ENCODE results near the gene KIAA0825. TPM values are rescaled to one million over a fixed set of nuclear protein-coding genes. Genes with fewer than 3 reads are reported as not detected.
"Not testable (repeated sequence)": the region's sequence is repeated elsewhere in the genome, so short reads cannot be mapped to it uniquely, and the experiment has no call there.

Gene KIAA0825
- total RNA-seq, 4 donors from 2014 or later: 0.60 to 2.5 (median 1.6) TPM

GRCh38 chr5:94130077-94130476 lies 488.3 kb downstream of the KIAA0825 start:
- no peak for ATAC-seq
- H3K27me3 ChIP-seq: no peaks in the 10 kb centered on the region
- no peak overlapping the region for H3K27ac ChIP-seq
- DNase-seq: no peak
- H3K4me3 ChIP-seq: no peak overlapping the region
- H3K9me3 ChIP-seq: no peaks in the 10 kb centered on the region
- no peaks in the 10 kb centered on the region for H3K36me3 ChIP-seq
- TF ChIP-seq POLR2A (IDR thresholded peaks at IDR 0.05) (no peak), CTCF (IDR thresholded peaks at IDR 0.05 in 4 of 5, conservative IDR thresholded peaks at IDR 0.05 in 1 of 5) (no peak)
- intact Hi-C loops (cut with DNase I; ENCODE audit: low total_unique reads): no loop called here
- in situ Hi-C loops (cut with MboI; ENCODE audit: low sequenced_read_pairs in 4 of 4): no loop called here
- no peaks in the 10 kb centered on the region for H3K4me1 ChIP-seq

GRCh38 chr5:94125107-94125506 lies 493.3 kb downstream of the KIAA0825 start:
- no peaks in the 10 kb centered on the region for H3K4me1 ChIP-seq
- in situ Hi-C loops (cut with MboI; ENCODE audit: low sequenced_read_pairs in 4 of 4): no loop called here
- H3K4me3 ChIP-seq: no peak overlapping the region
- H3K36me3 ChIP-seq: no peaks in the 10 kb centered on the region
- H3K27ac ChIP-seq: no peak overlapping the region
- no peaks in the 10 kb centered on the region for H3K9me3 ChIP-seq
- DNase-seq: no peak
- no peak for TF ChIP-seq POLR2A (IDR thresholded peaks at IDR 0.05)
- TF ChIP-seq CTCF (IDR thresholded peaks at IDR 0.05 in 4 of 5, conservative IDR thresholded peaks at IDR 0.05 in 1 of 5): no peak
- intact Hi-C loops (cut with DNase I; ENCODE audit: low total_unique reads): no loop called here
- H3K27me3 ChIP-seq: no peaks in the 10 kb centered on the region
- no peak for ATAC-seq

DNA sequence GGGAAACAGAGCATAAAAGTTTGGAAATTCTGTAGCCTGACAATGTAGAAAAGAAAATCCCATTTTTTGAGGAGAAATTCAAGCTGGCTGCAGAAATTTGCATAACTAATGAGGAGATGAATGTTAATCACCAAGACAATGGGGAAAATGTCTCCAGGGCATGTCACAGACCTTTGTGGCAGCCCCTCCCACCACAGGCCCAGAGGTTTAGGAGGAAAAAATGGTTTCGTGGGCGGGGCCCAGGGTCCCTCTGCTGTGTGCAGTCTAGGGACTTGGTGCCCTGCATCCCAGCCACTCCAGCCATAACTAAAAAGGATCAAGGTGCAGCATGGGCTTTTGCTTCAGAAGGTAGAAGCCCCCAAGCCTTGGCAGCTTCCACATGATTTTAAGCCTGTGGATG lies 502.1 kb downstream of the KIAA0825 start:
- H3K27me3 ChIP-seq; H3K4me3 ChIP-seq; H3K27ac ChIP-seq; intact Hi-C loops (cut with DNase I; ENCODE audit: low total_unique reads); H3K36me3 ChIP-seq; DNase-seq; H3K4me1 ChIP-seq; H3K9me3 ChIP-seq; ATAC-seq: not testable (repeated sequence)
- in situ Hi-C loops (cut with MboI; ENCODE audit: low sequenced_read_pairs in 4 of 4): loop anchor here in 1 of 4 donors (25.0 kb wide), 1 partner anchor 504 kb away; no protein-coding TSS in a partner anchor

DNA sequence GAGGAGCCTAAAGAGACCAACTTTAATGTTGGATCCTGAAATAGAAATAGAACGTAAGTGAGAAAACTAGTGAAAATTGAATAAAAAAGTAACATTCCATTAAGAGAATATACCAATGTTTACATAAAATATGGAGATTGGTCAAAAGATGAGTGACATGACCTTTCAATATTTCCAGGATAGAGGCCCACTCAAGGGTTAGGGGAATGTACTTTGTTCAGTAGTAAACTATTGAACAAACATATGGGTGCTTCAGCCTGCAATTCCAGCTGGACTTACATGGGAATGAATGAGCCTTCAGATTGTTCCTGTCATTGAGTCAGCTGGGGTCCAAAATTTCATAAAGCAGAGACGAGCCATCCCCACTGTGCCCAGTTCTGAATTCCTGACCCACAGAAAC lies 505.3 kb downstream of the KIAA0825 start:
- H3K27ac ChIP-seq: no peak overlapping the region
- no peaks in the 10 kb centered on the region for H3K9me3 ChIP-seq
- no peak for DNase-seq
- peaks cover 3 to 8% of the 10 kb centered on the region in 2 donors for H3K4me1 ChIP-seq
- ATAC-seq: no peak
- H3K27me3 ChIP-seq: no peaks in the 10 kb centered on the region
- H3K4me3 ChIP-seq: no peak overlapping the region
- H3K36me3 ChIP-seq: no peaks in the 10 kb centered on the region
- intact Hi-C loops (cut with DNase I; ENCODE audit: low total_unique reads): loop anchor here (5.0 kb wide), 1 partner anchor 504 kb away; the partner anchor contains the start of genes KIAA0825 and SLF1
- TF ChIP-seq POLR2A (IDR thresholded peaks at IDR 0.05) (no peak), CTCF (IDR thresholded peaks at IDR 0.05 in 4 of 5, conservative IDR thresholded peaks at IDR 0.05 in 1 of 5) (no peak)
- in situ Hi-C loops (cut with MboI; ENCODE audit: low sequenced_read_pairs in 4 of 4): loop anchor here in 1 of 4 donors (25.0 kb wide), 1 partner anchor 501 kb away; no protein-coding TSS in a partner anchor

DNA sequence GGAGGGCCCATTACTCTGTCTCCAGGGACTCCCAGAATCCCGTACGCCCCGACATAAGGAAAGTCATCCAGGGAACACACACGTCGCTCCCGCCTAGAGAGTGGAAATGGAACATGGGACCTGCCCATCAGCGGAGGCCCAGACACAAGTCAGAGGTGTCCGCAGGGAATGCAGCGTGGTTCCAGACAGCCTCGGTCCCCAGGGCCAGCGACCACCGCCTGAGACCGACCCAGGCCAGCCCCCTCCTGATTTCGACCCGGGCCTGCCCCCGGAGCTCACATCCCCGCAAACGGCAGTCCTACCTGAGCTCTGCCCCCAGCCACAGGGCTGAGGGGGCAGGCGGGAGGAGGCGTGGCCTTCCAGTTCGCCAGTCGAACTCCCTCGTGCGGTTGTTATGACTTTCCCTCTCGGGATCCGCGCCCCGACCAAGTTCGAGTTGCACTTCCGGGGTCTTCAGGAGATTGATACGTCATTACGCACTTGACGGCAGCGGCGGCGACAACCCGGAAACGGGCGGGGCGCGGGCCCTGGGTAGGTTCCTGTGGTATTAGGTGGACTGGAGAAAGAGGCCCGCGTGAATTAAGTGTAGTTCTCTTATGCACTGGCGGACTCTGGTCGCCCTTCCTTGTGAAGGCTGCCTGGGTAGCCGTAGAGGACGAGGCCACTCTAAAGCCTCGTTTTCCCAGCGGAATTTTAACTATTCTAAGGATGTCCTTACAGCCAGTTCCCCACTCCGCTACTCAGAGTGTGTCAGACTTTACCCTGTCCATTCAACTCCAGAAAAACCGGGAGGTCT lies 507.0 kb downstream of the KIAA0825 start:
- DNase-seq: peak; percentile 84 to 93
- intact Hi-C loops (cut with DNase I; ENCODE audit: low total_unique reads): loop anchor here (5.0 kb wide), 1 partner anchor 506 kb away; the partner anchor contains the start of genes KIAA0825 and SLF1
- TF ChIP-seq POLR2A (IDR thresholded peaks at IDR 0.05) (peak; percentile 42 to 54), CTCF (IDR thresholded peaks at IDR 0.05 in 4 of 5, conservative IDR thresholded peaks at IDR 0.05 in 1 of 5) (peak in 2 of 5 experiments; percentile 28 to 32)
- H3K9me3 ChIP-seq: no peaks in the 10 kb centered on the region
- no peaks in the 10 kb centered on the region for H3K36me3 ChIP-seq
- peaks cover 3 to 8% of the 10 kb centered on the region in 2 donors for H3K4me1 ChIP-seq
- H3K27ac ChIP-seq: peak overlapping the region; percentile 81 to 93 (median 88)
- H3K4me3 ChIP-seq: peak overlapping the region; percentile 77 to 93 (median 83)
- peak; percentile 97 to 98 for ATAC-seq
- in situ Hi-C loops (cut with MboI; ENCODE audit: low sequenced_read_pairs in 4 of 4): loop anchor here in 1 of 4 donors (25.0 kb wide), 1 partner anchor 499 kb away; no protein-coding TSS in a partner anchor
- H3K27me3 ChIP-seq: no peaks in the 10 kb centered on the region
